Measurements from ENCODE around the gene CLCNKA.

CLCNKA gene

DNA sequence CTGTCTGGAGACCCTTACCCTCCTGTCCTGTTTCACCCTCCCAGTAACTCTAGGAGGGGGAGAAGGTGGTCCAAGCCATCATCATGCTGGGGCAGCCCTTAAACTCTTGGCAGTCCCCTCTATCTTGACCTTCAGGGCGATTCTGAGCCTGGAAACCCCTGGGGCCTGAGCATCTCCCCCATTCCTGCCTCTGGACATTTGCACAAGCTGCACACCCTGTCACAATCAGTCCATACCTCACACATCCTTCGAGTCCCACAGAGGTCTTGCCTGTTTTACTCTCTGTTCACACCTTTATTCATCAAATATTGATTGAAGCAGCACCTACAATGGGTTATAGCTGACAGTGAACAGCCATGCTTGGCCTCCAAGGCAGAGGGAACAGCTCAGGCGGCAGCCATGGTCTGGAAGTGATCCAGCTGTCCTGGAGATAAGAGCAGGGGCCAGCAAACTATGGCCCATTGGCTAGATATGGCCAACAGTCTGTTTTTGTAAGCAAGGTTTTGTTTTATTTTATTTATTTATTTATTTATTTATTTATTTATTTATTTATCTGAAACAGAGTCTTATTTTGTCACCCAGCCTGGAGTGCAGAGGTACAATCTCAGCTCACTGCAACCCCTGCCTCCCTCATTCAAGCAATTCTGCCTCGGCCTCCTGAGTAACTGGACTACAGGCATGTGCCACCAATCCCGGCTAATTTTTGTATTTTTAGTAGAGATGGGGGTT is 58.8 kb downstream of the CLCNKA start:
- no peaks in the 10 kb centered on the region for H3K9me2 ChIP-seq (ENCODE audit: low read depth, low read length)
- no peaks in the 10 kb centered on the region for H4K20me1 ChIP-seq (ENCODE audit: insufficient read depth, low read length)
- peaks cover 8% of the 10 kb centered on the region for H3K4me1 ChIP-seq (ENCODE audit: insufficient read depth, low read length, severe bottlenecking)
- H3K4me3 ChIP-seq (ENCODE audit: low read depth, low read length, poor library complexity, severe bottlenecking), result no peak overlapping the region
- H3K9me3 ChIP-seq (ENCODE audit: low read length), result no peaks in the 10 kb centered on the region
- no peak overlapping the region for H3K4me2 ChIP-seq (ENCODE audit: low read length)
- no peaks in the 10 kb centered on the region for H3K36me3 ChIP-seq (ENCODE audit: insufficient read depth, low read length)
- H3K27ac ChIP-seq (ENCODE audit: low read depth, low read length, poor library complexity, severe bottlenecking), result no peak overlapping the region
- no peak for TF ChIP-seq EZH2 (IDR thresholded peaks at IDR 0.05; ENCODE audit: borderline replicate concordance, low read length)
- TF ChIP-seq, protein P1, sequence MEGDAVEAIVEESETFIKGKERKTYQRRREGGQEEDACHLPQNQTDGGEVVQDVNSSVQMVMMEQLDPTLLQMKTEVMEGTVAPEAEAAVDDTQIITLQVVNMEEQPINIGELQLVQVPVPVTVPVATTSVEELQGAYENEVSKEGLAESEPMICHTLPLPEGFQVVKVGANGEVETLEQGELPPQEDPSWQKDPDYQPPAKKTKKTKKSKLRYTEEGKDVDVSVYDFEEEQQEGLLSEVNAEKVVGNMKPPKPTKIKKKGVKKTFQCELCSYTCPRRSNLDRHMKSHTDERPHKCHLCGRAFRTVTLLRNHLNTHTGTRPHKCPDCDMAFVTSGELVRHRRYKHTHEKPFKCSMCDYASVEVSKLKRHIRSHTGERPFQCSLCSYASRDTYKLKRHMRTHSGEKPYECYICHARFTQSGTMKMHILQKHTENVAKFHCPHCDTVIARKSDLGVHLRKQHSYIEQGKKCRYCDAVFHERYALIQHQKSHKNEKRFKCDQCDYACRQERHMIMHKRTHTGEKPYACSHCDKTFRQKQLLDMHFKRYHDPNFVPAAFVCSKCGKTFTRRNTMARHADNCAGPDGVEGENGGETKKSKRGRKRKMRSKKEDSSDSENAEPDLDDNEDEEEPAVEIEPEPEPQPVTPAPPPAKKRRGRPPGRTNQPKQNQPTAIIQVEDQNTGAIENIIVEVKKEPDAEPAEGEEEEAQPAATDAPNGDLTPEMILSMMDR (IDR thresholded peaks at IDR 0.05; ENCODE audit: low read length), result no peak
- no peaks in the 10 kb centered on the region for H3F3A ChIP-seq (ENCODE audit: insufficient read depth, low read length)
- no peaks in the 10 kb centered on the region for H3K79me2 ChIP-seq (ENCODE audit: insufficient read depth, low read length)
- peaks cover 3% of the 10 kb centered on the region; the same call in 1 of the 2 replicates for H3K27me3 ChIP-seq (ENCODE audit: insufficient read depth, low read length)
- no peak overlapping the region for H3K9ac ChIP-seq (ENCODE audit: low read length)
- H2AFZ ChIP-seq (ENCODE audit: low read length), result no peak overlapping the region

DNA sequence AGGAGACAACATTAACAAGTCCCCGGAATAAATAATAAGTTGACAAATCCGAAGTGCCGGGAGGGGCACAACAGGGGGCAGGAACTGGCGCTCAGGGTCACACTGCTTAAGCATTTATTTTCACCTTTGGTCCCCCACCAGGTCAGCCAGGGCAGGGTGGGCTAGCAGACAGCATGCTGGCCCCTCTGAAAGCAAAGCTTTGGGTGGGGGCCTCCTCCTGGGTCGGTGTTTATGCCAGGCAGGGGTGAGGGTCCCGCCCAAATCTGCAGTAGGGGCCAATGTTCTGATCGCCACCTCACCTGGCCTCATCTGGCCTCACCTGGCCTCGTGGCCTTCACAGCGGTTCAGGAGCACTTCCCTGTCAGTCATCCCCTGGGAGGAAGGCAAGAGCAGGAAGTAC is 59.8 kb downstream of the CLCNKA start:
- Histone ChIP-seq H3K9ac (ENCODE audit: low read length) (no peak overlapping the region), H3K27ac (ENCODE audit: low read depth, low read length, poor library complexity, severe bottlenecking) (no peak overlapping the region), H3K4me3 (ENCODE audit: low read depth, low read length, poor library complexity, severe bottlenecking) (no peak overlapping the region), H3K79me2 (ENCODE audit: insufficient read depth, low read length) (no peaks in the 10 kb centered on the region), H3F3A (ENCODE audit: insufficient read depth, low read length) (no peaks in the 10 kb centered on the region), H3K36me3 (ENCODE audit: insufficient read depth, low read length) (no peaks in the 10 kb centered on the region), H3K9me3 (ENCODE audit: low read length) (no peaks in the 10 kb centered on the region), H3K9me2 (ENCODE audit: low read depth, low read length) (no peaks in the 10 kb centered on the region), H2AFZ (ENCODE audit: low read length) (no peak overlapping the region), H3K4me1 (ENCODE audit: insufficient read depth, low read length, severe bottlenecking) (peaks cover 8% of the 10 kb centered on the region), H3K4me2 (ENCODE audit: low read length) (no peak overlapping the region), H4K20me1 (ENCODE audit: insufficient read depth, low read length) (no peaks in the 10 kb centered on the region), H3K27me3 (ENCODE audit: insufficient read depth, low read length) (peaks cover 3% of the 10 kb centered on the region; the same call in 1 of the 2 replicates)
- TF ChIP-seq, protein P1 (IDR thresholded peaks at IDR 0.05; ENCODE audit: low read length), result no peak
- TF ChIP-seq EZH2 (IDR thresholded peaks at IDR 0.05; ENCODE audit: borderline replicate concordance, low read length), result no peak

DNA sequence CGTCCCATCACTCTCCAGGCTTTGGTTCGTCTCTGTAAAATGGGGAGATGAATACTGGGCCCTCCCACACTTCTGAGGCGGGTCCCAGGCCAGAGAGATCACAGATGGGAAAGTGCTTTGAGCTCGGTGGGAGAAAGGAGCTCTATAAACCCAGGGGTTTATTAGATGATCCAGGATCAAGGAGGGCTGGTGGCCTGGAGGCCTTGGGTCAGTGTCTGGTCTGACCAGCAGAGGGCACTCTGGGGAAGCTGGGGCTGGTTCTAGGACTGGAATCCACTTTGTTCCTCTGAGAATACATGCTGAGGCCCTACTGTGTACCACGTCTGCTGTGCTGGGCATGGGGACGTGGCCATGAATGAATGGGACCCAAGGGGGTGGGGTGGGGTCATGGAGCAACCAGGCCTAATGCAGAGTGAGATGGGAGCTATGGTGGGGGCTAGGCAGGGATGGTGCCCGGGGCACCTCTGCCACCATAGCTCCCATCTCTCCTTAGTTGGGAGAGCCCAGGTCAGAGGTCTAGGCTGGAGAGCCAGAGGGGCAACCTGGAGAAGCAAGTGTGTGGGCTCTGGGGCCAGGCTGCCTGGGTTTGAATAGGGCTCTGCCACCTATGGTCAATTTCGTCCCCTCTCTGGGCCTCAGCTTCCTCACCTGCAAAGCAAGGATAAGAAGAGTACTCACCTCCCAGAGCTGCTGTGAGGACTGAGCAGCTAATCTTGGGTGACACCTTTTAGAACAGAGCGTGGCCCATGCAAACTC is 60.6 kb downstream of the CLCNKA start:
- no peak overlapping the region for H3K27ac ChIP-seq (ENCODE audit: low read depth, low read length, poor library complexity, severe bottlenecking)
- TF ChIP-seq EZH2 (IDR thresholded peaks at IDR 0.05; ENCODE audit: borderline replicate concordance, low read length), result no peak
- TF ChIP-seq, protein P1 (IDR thresholded peaks at IDR 0.05; ENCODE audit: low read length), result peak; percentile 85
- no peak overlapping the region for H2AFZ ChIP-seq (ENCODE audit: low read length)

More for the DNA sequence above, 60.6 kb downstream of the CLCNKA start:
- no peaks in the 10 kb centered on the region for H3K9me2 ChIP-seq (ENCODE audit: low read depth, low read length)
- peaks cover 8% of the 10 kb centered on the region for H3K4me1 ChIP-seq (ENCODE audit: insufficient read depth, low read length, severe bottlenecking)
- no peaks in the 10 kb centered on the region for H3K36me3 ChIP-seq (ENCODE audit: insufficient read depth, low read length)
- no peaks in the 10 kb centered on the region for H4K20me1 ChIP-seq (ENCODE audit: insufficient read depth, low read length)
- peaks cover 3% of the 10 kb centered on the region; the same call in 1 of the 2 replicates for H3K27me3 ChIP-seq (ENCODE audit: insufficient read depth, low read length)
- no peak overlapping the region for H3K4me3 ChIP-seq (ENCODE audit: low read depth, low read length, poor library complexity, severe bottlenecking)
- H3K9me3 ChIP-seq (ENCODE audit: low read length), result no peaks in the 10 kb centered on the region
- no peak overlapping the region for H3K4me2 ChIP-seq (ENCODE audit: low read length)
- H3K79me2 ChIP-seq (ENCODE audit: insufficient read depth, low read length), result no peaks in the 10 kb centered on the region
- no peak overlapping the region for H3K9ac ChIP-seq (ENCODE audit: low read length)
- H3F3A ChIP-seq (ENCODE audit: insufficient read depth, low read length), result no peaks in the 10 kb centered on the region

Data from OCI-LY1 (cell line).